ENCODE measurements around the gene KNDC1.

The KNDC1 gene

DNA sequence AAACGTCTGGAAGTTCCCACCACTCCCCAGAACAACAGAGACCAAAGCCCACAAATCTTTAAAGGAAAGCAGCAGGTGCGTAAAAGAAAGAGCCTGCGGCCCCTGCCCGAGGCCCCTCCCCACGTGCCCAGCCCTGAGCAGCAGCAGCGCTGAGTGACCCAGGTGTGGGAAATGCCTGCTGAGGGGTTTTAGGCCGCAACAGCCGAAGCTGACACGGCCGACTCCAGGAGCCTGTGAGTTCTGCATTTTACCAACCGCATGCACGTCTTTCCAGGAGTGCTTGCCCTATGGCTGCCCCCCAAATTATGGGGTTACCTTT, 1.6 kb upstream of the KNDC1 start:
- DNase-seq (ENCODE audit: low read depth, low spot score): no peak
- H3K4me3 ChIP-seq (ENCODE audit: low read length): no peak overlapping the region

DNA sequence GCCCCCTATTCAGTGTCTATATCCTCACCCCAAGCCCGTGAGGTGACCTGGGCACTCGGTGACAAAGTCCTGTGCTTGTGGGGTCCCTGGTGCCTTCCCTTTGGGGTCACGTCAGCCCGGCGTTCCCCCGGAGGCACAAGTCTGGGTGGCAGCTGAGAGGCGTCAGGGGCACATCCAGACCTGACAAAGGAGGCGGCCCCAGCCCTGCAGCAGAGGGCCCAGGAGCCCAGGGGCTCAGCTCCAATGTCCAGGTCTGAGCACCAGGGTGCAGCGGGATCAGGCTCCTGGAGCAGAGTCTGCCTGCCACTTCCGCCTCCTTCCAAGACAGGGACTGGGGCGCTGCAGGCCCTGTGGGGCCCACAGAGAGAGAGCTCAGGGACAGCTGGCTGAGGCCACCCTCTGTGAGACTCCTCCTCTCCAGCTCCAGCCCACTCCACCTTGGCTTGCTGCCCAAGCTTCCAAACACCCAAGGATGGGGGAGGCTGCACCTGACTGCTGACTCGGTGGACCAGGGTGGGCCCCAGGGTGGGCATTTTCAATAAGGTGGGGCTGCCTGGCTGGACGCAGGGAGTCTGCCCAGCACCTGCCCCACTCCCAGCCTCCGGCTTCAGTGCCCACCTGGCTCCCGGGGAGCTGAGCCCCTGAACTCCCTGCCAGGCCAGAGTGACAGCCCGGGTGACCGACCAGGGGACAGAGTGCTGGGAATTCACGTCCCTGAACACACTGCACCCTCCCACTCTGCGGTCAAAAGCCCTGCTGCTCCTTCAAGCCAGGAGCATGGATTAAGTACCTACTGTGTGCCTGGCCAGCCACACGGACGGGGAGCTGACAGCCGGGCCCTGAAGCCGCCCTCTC, 1.0 kb upstream of the KNDC1 start:
- no peak overlapping the region for H3K4me3 ChIP-seq (ENCODE audit: low read length)
- DNase-seq (ENCODE audit: low read depth, low spot score): no peak

DNA sequence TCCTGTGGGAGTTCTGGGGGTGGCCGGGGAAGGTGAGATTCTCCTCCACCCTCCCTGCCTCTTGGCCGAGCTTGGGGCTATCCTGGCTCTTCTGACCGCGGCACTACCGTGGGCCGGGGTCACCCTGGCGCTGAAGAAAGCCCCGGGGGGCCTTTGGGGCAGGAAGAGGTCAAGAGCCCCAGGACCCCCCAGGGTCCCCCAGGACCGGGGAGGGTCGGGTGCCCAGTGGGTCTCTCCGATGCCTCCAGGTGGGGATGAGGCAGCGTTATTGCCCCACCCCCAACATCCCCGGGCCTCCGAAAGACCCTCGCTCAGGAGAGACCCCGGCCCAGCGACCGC, 439 bp upstream of the KNDC1 start:
- no peak for DNase-seq (ENCODE audit: low read depth, low spot score)
- no peak overlapping the region for H3K4me3 ChIP-seq (ENCODE audit: low read length)

DNA sequence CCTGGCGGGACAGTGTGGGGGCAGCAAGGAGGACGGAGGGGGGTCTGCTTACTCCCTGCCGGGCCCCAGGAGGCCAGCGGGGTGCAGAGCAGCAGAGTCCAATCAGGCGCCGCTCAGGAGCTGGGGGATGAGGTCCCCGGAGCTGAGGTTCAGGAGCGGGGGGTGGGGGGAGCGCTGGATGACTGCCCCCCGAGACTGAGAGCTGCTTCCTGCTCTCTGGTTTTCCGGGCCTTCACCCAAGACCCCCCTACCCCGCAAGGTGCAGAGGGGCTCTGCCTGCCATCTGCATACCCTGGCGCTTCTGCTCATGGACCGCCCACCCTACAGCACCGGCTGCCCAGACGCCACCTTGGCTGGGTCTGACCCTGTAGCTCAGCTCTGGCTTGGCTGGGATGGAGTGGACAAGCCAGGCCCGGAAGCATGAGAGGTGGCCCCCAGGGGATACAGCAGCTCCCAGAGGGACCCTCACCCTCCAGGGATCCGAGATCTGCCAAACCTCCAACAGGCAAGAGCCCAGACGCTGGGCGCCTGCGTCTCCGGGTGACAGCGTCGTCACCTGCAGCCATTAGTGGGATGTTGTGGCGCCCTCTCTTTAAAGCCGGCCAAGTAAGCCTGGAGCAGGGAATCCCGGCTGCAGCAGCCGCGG, 930 bp downstream of the KNDC1 start:
- no peak for DNase-seq (ENCODE audit: low read depth, low spot score)
- H3K4me3 ChIP-seq (ENCODE audit: low read length): no peak overlapping the region

DNA sequence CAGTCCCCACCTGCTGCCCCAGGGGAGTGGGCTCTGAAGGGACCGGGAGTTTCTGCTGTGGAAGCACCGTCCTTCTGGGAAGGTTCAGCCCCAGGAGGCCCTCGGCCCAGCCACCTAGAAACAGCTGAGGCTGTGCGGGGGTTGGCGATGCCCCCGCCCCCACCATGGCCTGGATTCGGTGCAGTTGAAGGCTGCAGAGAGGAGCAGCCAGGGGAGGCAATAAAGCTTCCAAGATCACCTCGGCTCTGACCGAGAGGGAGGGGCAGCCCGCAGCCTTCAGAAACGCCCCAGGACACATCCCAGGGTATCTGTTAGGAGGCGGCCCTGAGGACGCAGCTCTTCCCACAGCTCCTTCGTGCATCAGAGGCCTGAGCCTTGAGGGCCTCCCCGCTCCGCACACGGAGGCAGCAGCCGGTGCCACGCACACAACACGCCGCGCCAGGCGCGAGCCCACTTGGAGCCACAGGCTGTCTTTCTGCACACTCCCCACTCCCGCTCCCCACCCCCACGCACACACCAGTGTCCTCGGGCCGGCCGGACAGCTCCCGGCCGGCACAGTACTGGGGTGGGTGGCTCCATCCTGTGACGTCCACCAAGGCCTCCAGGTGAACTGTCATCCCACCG, 1.6 kb downstream of the KNDC1 start:
- no peak for DNase-seq (ENCODE audit: low read depth, low spot score)
- no peak overlapping the region for H3K4me3 ChIP-seq (ENCODE audit: low read length)

DNA sequence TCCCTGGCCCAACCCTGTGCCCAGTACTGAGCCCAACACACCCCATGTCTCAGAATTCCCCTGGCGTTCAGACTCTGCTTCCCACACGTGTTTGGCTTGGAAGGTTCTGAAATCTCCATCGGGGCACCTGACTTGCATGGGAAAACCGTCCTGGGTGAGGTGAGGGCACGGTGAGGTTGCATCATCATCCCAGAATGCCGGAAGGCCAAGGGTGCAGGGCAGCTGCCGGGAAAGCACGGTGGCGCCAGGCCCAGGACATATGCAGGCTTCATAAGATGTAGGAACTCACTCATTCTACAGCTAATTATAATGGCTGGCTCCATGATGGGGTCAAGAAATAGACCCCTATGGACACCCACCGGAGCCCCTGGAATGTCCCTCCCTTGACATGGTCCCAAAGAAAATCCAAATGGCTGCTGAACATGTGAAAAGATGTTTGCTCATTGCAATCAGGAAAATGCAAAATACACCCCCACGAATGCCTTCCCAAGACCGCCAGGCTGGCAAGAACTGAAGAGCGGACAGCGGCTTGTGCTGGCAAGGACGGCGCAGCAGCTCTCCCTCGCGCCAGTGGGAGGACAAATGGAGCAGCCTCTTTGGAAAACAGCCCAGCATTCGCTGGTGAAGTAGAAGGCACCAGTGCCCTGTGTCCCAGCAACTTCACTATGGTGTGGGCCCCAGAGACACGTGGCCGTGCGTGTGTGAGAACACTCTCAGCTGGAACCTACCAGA, 2.3 kb downstream of the KNDC1 start:
- no peak for DNase-seq (ENCODE audit: low read depth, low spot score)
- H3K4me3 ChIP-seq (ENCODE audit: low read length): no peak overlapping the region

DNA sequence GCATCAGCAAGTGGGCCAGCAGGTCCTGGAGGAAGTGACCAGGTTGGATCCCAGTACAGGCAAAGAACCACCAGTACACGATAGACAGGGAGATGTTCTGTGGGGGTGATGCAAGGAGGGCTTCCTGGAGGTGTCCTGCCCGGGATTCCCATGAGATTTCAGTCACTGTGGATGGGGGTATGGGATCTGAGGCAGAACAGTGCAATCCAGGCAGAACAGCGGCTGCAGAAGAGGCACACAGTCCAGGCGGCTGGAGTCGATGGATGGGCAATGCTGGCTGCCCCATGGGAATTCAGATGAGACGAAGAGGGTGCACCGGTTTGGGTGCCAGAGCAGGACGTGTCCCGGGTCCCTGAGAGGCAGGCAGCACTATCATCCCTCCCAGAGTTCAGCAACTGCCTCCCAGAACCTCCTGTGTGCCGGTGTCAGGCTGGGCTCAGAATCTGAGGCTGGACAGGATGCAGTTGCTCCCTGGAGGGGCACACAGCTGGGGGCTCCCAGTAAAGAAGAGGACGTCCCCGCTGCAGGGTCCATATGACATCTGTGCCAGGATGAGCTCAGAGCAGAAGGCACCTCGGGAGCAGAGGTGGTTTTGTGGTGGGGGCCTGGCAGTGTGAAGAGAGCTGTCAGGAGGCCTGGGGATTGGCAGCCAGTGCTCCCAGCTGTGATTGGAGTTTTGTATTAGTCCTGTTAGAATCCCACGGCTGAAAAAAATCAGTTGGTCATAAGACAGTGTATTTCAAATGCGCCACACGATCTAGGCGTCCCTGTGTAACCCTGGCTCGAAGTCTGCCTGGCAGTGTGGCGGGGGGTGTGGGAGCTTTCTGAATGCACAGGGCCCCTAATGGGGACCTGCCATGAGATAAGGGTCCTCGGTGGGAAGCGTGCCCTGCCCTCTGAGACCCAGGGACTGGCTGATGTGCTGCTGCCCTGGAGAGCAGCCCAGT, 3.2 kb downstream of the KNDC1 start:
- DNase-seq (ENCODE audit: low read depth, low spot score): no peak
- H3K4me3 ChIP-seq (ENCODE audit: low read length): no peak overlapping the region

DNA sequence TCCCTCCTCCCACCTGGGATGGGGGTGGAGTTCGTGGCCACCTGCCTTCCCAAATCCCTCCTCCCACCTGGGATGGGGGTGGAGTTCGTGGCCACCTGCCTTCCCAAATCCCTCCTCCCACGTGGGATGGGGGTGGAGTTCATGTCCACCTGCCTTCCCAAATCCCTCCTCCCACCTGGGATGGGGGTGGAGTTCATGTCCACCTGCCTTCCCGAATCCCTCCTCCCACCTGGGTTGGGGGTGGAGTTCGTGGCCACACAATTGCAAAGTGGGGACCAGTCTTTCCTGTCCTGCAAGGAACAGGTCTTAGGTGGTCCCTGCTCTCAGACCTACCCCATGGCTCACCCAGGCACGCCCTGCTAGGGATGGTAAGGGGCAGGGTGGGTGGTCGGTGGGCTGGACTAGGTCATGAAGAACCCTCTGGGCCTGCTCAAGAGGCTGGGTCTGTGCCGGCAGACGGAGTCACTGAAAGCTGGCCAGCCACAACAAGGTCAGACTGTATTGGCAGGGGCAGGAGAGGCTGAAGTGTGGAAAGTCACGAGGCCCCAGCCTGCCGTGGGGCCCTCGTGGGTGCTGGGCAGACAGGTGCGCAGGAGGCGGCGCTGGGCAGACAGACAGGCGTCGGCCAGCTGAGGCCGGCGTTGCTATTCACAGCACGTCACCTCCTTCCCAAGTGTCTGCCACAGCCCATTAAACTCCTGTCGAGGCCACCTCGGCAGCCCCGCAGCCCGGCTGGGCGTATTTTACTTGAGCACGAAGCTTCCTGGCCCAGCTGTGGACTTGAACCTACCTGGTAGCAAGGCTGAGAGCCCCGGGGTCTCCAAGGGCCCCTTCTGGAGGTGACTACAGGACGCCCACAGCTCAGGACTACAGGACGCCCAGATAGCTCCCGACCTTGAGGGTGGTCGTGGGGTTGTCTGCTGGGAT, 4.1 kb downstream of the KNDC1 start:
- no peak for DNase-seq (ENCODE audit: low read depth, low spot score)
- H3K4me3 ChIP-seq (ENCODE audit: low read length): no peak overlapping the region

DNA sequence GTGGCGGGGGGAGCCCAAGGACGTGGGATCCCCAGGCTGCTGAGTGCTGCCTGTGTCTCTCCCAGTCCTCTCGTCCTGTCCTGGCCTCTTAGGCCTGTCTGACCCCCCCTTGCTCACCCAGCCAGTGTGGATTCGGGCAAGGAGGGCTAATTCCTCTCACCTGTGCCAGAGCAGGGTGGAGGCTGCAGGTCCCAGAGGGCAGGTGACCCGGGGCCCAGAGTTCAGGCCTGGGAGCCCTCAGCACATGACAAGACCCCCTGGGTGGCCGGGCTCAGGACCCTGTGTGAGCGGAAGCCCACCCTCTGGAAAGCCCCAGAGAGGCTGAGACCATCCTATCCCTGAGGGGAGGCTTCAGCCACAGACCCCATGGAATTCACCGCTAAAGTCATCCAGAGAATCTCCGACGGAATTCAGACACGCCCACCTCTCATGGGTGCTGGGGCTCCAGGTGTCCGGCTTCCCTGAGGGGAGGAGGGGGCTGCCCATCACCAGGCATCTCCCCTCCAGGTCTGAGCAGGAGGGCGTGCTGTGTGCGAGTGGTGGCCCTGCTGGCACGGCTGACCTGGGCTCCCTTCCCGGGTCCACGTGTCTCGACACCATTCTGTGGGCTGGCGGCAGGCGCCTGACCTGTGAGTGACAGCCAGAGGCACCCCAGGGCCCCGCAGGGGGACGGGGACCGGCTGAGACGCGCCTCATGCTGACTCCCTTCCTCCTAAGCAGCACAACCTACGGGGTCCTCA, 5.0 kb downstream of the KNDC1 start:
- no peak overlapping the region for H3K4me3 ChIP-seq (ENCODE audit: low read length)
- no peak for DNase-seq (ENCODE audit: low read depth, low spot score)

DNA sequence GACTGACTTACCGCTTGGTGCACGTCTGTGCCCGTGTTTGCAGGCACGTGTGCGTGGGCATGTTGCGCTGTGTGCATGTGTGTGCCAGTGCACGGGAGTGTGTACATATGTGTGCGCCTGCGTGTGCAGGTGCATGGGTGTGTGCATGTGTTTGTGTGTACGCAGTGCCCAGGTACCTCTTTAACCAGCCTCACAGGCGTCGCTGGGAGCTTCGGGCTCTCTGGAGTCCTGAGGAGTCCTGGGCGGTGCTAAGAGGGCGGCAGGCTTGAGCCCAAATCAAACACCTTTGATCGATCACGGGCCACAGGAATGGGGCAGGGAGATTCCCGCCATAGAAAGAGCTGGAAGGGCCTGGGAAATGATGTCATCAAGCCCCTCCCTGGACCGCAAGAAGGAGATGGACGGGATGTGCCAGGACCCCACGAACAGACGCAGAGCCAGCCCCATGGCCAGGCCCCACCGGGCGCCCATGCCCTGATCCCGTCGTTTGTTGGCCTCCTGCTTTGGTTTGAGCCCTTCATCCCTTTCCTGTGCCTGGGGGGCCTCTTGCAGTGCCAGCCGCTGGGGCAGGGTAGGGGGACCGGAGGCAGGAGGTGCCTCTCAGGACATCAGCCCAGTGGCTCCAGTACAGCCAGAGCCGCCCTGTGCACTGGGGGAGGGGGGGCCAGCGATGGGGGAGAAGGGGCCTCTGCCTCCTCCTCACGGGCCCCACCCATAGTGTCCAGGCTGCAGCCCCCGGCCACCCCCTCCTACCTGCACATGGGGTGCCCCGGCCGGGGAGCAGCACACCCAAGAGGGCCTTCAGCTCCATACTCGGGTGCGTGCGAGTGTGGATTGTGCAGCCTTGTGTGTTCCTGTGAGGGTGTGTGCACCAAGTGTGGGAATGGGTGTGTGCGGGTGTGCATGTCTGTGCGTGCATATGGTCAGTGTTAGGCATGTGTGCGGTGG, 5.8 kb downstream of the KNDC1 start:
- DNase-seq (ENCODE audit: low read depth, low spot score): no peak

DNA sequence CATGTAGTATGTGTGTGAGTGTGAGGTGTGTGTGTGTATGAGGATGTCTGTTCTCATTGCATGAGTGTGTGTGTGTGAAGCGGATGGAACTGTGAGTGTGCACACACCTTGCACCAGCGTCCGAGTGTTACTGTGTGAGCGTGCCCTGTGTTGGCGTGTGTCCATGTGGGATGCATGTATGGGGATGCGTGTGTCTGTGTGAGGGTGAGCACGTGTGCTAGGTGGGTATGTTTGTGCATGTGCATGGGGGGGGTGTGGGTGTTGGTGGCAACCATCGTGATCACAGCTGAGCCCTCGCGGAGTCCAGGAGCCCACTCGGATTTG, 6.4 kb downstream of the KNDC1 start:
- no peak for DNase-seq (ENCODE audit: low read depth, low spot score)

More for the DNA sequence above, 5.8 kb downstream of the KNDC1 start:
- H3K4me3 ChIP-seq (ENCODE audit: low read length): no peak overlapping the region

DNA sequence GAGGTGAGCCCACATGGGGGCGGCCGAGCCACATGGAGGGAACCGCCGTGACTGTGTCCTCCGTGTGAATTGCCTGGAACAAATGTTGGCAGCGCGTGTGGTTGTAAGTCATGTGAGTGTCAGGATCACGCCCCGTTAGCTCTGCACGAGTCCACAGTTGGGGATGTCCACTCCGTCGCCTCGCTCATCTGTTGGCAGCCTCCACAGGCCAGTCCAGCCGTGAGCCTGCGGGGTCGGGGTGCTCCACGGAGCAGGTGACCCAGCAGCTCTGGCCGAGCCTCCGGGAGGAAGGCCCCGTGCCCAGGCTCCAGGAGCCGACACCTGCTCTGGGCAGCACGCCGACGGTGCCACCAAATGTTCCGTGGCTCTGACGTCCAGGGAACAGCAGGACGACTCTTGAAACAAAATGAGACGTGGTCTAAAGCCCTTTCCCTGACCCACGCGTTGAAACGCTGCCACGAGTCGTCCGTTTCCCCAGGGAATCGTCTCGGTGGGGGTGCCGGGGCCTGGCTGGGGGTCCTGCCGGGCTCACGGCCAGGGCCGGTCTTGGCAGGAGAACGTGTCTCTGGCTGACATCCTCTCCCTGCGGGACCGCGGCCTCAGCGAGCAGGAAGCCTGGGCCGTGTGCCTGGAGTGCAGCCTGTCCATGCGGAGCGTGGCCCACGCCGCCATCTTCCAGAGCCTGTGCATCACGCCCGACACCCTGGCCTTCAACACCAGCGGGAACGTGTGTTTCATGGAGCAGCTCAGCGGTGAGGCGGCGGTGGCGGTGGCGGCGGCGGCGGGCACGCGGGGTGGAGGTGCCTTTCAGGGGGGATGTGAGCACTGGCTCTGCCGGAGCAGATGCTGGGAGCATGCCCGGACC, 7.0 kb downstream of the KNDC1 start:
- no peak for DNase-seq (ENCODE audit: low read depth, low spot score)

More for the DNA sequence above, 6.4 kb downstream of the KNDC1 start:
- H3K4me3 ChIP-seq (ENCODE audit: low read length): no peak overlapping the region

DNA sequence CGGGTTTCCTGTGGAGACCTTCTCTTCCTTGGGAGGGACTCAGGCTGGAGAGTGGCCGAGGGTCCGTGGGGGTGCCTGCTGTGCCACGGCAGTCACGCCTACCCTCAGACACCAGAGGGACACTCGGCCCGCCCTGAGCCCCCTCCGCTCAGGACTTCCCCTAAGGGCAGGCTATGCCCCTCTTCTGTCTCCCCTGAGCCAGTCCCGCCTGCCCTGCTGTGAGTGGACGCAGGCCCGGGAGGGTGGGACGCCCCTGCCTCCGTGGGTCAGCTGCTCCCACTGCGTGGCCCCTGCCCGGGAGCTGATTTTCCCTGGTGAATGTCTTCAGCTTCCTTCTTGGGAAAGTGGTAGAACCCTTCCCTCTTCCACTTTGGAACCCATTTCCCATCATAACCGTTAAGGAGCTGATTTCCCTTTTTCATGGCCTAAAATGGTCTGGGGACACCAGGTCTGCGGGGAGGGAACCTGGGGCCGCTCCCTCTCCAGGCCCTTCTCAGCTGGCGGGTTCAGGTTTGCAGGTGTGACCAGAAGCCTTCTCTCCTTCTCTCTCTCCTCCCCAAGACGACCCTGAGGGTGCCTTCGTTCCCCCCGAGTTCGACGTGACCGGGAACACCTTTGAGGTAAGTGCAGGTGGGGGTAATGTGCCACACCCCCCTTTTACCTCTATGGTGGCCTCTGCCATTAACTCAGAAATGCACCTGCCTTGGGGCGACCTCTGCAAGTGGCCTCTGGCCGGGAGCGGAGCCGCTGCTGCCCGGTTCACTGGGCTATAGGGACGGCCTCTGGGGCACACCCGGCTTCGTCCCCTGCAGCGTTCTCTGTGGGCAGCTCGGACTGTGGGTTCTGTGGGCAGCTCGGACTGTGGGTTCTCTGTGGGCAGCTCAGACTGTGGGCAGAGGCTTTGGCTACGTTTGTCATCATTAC, 7.9 kb downstream of the KNDC1 start:
- DNase-seq (ENCODE audit: low read depth, low spot score): no peak
- H3K4me3 ChIP-seq (ENCODE audit: low read length): no peak overlapping the region

More for the DNA sequence above, 7.0 kb downstream of the KNDC1 start:
- H3K4me3 ChIP-seq (ENCODE audit: low read length): no peak overlapping the region

DNA sequence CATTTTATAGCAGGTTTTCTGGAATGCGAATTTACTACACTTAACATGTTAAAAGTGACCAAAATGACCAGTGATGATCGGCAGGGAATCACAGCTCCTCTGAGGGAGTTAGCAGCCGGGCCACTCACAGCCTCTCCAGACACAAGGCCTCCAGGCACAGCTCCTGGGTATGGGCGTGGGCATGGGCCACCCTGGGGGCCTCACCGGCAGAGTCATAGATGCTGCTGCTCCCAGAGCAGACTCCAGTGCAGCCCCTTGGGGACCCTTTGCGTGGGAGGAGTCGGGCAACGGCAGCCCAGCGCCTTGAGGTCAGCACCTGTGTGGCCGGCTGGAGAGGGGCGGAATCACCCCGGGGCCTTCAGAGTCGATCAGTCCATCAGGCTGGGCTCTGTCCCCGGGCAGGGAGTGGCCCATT, 8.6 kb downstream of the KNDC1 start:
- H3K4me3 ChIP-seq (ENCODE audit: low read length): no peak overlapping the region
- no peak for DNase-seq (ENCODE audit: low read depth, low spot score)
